ENCODE data around the gene SPEF1.
"Not testable (repeated sequence)": the region's sequence is repeated elsewhere in the genome, so short reads cannot be mapped to it uniquely, and the experiment has no call there.

The SPEF1 gene

DNA sequence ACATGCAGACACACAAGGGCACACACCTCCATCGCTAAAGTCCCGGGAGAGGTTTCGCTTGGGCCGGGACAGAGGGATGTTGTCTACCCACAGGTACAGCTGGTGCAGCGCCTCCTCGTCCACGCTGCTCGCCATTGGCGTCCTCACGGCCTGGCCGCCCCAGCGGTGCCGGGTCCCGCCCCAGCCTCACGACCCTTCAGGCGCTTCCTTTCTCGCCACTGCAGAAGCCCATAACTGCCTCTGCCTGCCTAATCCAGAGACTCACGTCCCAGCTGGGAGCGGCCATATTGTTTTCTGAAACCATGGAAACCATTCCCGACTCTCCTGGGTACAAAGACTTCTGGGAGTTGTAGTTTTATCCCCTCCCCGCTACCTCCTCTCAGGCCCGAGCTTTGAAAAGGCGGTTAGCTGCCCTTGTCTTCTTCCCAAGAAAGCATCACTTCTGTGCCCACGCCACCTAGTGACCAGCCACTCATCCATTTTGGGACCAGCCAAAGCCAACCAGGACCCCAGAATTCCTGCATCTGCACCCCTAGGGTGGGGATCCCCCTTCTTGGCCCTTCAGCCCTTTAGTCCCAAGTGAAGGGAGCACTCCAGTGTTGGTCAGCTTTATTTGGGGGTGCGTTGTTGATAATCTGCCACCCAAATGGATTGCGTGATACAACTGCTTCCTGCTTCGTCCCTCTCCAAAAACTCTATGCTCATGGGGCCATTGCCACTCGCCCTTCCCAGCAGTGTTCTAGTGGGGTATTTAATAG lies at the start of gene SPEF1:
TSS of gene SPEF1 (minus strand) at position 296 of the 758 bp plus-strand sequence. CDS start at position 135, 161 bp downstream.
- DNase-seq = peak; percentile 93

- DNase-seq = not testable (repeated sequence)
These were observed 48.6 kb upstream of the SPEF1 start for GRCh38 chr20:3829891-3830290.

GRCh38 chr20:3828798-3829197 lies 47.5 kb upstream of the SPEF1 start:
- DNase-seq = no peak

GRCh38 chr20:3826420-3826819 lies 45.2 kb upstream of the SPEF1 start:
- DNase-seq = no peak

GRCh38 chr20:3825526-3825925 lies 44.3 kb upstream of the SPEF1 start:
- DNase-seq = no peak

- DNase-seq = no peak
These were observed 42.6 kb upstream of the SPEF1 start for GRCh38 chr20:3823881-3824280.

DNA sequence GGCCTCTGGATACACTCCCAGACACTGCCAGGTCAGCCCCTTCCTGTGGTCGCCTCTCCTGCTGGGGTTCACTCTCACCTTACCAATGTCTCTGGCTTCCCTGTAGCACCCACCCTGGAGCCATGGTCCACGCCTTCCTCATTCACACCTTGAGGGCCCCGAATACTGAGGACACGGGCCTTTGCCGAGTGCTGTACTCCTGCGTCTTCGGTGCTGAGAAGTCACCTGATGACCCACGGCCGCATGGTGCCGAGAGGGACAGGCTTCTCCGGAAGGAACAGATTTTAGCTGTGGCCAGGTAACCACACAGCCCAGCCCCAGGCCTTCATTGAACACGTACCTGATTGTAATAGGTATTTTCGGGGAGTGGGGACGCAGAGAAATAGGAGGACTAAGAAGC lies 40.7 kb upstream of the SPEF1 start:
- DNase-seq = no peak

- DNase-seq = no peak
These were observed 39.9 kb upstream of the SPEF1 start for GRCh38 chr20:3820901-3821727.

GRCh38 chr20:3820048-3820900 lies 39.0 kb upstream of the SPEF1 start, which contains the start of gene AP5S1:
Gene AP5S1, plus strand, starts transcription at chr20:3820547. Its CDS starts 1,571 bp downstream, at chr20:3822118.
- peak; percentile 98 for DNase-seq

GRCh38 chr20:3819411-3820047 lies 38.3 kb upstream of the SPEF1 start:
- DNase-seq = no peak

DNA sequence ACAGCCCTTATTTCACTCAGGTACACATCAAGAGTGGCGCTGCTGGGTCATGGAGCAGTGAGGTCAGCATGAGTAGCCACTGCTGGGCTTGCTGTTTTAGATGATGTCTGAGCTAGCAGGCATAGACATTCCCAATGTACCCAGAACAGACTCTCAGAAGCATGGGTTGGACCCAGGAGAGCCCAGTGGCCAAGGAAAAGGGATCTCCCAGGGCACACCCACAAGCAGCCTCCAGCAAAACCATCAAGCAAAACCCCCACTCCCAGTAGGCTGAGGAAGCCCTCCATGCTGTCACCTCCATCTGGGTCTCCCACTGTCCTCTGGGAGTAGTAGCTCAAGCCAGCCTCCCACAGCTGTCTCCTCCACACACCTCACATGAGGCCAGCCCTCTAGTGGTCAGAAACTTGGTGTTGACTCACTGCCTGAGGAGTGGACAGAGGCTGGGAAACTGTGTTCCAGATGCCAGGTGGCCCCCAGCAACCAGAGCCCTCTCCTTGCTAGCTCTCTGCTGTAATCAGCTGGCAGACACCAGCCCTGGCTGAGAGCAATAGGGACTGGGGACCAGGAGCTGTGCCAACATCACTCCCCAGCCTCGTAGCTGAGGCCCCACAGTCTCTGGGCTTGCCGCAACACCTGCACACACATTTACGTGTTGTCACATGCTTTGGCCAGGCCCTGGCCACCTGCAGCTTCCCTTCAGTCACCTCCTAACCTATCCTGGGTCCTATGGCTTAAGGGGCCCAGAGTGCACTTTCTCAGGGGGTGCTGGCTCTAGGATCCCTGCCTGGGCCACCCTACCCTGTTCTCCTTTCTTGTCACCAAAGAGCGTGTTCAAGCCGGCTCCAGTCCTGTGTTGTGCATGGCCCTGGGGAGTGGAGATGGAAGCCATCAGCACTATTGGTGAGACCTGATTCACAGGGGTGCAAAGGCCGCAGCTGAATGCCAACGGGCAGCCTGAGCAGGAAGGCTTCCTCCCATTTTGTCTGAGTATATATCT lies 37.2 kb upstream of the SPEF1 start:
- DNase-seq = peak; percentile 61

DNA sequence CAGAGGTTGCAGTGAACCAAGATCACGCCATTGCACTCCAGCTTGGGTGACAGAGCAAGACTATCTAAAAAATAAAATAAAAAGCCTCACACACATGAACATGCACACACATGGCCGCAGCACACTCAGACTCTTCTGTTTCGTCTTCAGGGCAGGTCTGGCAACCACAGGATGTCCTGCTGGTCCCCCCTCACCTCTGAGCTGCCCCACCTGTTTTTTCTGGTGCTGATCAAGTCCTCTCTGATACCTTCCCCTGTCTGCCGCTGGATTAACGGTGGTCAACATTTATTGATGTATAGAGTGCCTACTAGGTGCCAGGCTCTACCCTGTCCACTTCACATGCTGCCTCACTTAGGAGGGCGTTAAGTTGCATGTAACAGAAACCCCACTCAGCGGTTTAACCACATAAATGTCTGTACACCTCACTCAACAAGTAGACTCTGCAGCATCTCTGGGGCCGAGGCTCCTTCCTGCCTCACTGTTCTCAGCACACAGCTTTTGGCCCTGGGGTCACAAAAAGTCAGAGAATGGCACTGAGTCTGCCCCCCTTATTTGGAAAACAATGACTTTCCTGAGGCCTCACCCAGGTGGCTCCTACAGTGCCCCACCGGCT lies 34.6 kb upstream of the SPEF1 start:
- DNase-seq = no peak

DNA sequence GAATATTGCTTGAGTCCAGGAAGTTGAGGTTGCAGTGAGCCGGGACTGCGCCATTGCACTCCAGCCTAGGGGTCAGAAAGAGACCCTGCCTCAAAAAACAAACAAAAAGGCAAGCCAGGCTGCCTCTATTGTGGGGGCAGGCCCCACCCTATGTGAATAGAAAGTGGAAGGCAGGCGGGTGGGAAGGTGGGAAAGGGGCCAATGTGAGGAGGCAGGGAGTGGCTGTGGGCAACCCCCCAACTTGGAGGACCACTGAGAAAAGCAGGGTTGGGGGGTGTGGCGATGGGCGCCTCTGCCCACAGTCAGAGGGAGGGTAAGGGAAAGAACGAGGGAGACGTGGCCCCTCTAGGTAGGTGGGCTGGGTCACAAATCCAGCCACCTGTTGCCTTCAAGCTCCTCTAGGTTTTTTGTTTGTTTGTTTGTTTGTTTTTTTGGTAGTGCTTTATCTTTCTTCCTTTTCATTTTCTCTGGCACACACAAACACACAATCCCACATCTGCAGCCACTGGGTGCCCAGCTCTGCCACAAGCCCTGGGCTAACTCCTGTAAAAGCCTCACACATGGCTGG lies 33.8 kb upstream of the SPEF1 start:
- no peak for DNase-seq

DNA sequence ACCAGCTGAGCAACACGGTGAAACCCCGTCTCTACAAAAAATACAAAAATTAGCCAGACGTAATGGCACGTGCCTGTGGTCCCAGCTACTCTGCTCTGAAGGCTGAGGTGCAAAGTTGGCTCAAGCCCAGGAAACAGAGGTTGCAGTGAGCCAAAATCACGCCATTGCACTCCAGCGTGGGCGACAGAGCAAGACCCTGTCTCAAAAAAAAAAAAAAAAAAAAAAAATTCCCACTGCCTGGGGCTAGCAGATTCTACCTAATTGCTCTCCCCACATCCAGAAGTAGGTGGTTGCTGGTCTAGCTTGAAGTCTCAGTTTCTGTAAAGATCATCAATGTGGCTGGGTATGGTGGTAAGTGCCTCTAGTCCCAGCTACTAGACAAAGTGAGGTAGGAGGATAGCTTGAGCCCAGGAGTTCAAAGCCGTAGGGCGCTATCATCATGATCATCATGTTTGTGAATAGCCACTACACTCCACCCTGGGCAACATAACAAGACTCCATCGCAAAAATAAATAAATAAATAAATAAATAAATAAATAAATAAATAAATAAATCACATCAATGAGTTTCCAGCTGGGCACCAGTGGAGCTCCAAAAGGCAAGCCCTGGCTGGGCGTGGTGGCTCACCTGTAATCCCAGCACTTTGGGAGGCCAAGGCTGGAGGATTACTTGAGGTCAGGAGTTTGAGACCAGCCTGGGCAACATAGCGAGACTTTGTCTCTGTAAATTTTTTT lies 32.8 kb upstream of the SPEF1 start:
- DNase-seq = no peak

DNA sequence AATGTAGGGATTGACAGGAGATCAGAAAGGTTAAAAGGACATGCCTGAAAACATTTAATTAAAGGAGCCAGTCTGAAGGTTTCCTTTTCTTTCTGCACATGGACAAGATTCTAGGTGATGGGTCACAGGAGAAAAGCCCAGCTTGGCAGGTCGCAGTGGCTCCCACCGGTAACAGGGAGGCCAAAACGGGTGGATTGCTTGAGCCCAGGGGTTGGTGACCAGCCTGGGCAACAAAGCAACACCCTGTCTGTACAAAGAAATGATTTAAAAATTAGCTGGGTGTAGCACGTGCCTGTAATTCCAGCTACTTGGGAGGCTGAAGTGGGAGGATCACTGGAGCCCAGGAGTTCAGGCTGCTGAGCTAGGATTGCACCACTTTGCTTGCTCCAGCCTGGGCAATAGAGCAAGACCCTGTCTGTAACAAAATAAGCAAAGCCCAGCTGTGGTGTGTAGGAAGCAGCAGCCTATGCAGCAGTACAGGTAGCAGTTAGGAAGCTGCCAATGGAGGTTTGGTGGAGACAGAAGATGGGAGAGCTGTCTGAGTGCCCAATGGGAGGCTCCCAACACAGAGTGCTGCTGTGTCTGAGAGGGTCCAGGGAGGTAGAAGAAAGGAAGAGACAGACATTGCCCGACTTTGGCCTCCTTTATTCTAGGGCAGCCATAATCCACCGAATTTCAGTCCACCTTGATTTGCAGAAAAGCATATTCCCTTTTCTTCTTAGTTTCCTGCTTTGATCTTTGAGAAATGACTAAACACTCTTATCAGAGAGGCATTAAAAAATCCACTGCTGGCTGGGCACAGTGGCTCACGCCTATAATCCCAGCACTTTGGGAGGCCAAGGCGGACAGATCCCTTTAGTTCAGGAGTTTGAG lies 32.0 kb upstream of the SPEF1 start:
- no peak for DNase-seq

DNA sequence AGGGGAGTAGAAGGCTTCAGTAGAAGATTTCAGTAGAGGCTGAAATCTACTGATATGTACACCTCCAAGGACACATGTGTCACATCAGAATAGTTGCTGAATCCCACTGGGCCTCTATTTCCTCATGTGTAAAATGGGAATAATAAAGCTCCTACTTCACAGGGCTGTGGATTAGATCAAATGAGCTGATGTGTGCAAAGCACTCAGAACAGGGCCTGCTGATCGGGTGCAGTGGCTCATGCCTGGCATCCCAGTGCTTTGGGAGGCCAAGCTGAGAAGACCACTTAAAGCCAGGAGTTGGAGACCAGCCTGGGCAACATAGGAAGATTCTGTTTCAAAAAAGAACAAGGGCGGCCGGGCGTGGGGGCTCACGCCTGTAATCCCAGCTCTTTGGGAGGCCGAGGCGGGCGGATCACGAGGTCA lies 31.0 kb upstream of the SPEF1 start:
- no peak for DNase-seq

GRCh38 chr20:3811467-3812258 lies 30.4 kb upstream of the SPEF1 start:
- DNase-seq = peak; percentile 98

GRCh38 chr20:3808544-3808943 lies 27.3 kb upstream of the SPEF1 start:
- DNase-seq = no peak

Data from NCI-H345 (cell line).